HG03378 (cell line): Measurements from ENCODE around the gene PCDHAC1.
"Not testable (repeated sequence)": the region's sequence is repeated elsewhere in the genome, so short reads cannot be mapped to it uniquely, and the experiment has no call there.

ENCODE experiments used
- ATAC-seq: cut with Tn5 transposase; IDR thresholded peaks from one replicate; pipeline ENCODE4 v1.9.1; 2021; ENCODE audit warnings: mild to moderate bottlenecking, moderate library complexity; ENCODE audit not compliant: unreplicated experiment

PCDHAC1 gene

GRCh38 chr5:140925806-140926442 is at the start of gene PCDHAC1:
TSS of gene PCDHAC1 (plus strand) at chr5:140926299. CDS start at chr5:140926893, 594 bp downstream.
- no peak for ATAC-seq

- ATAC-seq, result not testable (repeated sequence)
Measured at GRCh38 chr5:140876541-140877261, 49.4 kb upstream of the PCDHAC1 start.

GRCh38 chr5:140877262-140877581 is 48.9 kb upstream of the PCDHAC1 start:
- no peak for ATAC-seq

DNA sequence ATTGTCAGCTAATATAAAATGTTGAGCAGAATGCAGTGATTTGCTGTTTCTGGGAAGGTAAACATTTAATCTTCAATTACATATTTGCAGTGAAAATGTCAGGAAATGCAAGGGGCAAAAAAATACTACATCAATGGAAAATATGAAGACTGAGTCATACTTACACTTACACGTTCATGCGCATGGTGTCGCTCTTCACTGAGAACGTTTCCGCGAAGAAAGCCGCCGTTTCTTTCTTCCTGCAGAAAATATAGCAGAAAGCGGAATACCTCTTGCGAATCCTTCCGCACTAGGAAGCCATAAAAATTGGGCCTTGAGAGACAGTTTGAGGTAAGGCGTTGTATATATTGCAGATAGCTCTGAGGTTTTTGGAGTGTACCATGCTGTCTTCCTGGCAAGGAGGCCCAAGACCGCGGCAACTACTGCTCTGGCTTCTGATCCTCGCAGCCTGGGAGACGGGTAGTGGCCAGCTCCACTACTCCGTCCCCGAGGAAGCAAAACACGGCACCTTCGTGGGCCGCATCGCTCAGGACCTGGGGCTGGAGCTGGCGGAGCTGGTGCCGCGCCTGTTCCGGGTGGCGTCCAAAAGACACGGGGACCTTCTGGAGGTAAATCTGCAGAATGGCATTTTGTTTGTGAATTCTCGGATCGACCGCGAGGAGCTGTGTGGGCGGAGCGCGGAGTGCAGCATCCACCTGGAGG is 44.1 kb upstream of the PCDHAC1 start, which contains the start of gene PCDHA13:
PCDHA13 (plus strand) TSS at position 236 of the 702 bp plus-strand sequence; CDS start at position 381, 145 bp downstream.
- no peak for ATAC-seq

GRCh38 chr5:140882591-140882899 is 43.6 kb upstream of the PCDHAC1 start:
- ATAC-seq, result no peak

GRCh38 chr5:140883373-140883772 is 42.7 kb upstream of the PCDHAC1 start:
- no peak for ATAC-seq

DNA sequence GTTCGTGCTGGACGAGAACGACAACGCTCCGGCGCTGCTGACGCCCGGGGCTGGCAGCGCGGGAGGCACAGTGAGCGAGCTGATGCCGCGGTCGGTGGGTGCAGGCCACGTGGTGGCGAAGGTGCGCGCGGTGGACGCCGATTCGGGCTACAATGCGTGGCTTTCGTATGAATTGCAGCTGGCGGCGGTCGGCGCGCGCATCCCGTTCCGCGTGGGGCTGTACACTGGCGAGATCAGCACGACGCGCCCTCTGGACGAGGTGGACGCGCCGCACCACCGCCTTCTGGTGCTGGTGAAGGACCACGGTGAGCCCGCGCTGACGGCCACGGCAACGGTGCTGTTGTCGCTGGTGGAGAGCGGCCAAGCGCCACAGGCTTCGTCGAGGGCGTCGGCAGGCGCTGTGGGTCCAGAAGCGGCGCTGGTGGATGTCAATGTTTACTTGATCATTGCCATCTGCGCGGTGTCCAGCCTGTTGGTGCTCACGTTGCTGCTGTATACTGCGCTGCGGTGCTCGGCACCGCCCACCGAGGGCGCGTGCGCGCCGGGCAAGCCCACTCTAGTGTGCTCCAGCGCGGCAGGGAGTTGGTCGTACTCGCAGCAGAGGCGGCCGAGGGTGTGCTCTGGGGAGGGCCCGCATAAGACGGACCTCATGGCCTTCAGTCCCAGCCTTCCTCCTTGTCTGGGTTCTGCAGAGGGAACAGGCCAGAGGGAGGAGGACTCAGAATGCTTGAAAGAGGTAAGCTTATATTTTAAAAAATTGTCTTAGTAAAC is 42.0 kb upstream of the PCDHAC1 start:
- no peak for ATAC-seq

DNA sequence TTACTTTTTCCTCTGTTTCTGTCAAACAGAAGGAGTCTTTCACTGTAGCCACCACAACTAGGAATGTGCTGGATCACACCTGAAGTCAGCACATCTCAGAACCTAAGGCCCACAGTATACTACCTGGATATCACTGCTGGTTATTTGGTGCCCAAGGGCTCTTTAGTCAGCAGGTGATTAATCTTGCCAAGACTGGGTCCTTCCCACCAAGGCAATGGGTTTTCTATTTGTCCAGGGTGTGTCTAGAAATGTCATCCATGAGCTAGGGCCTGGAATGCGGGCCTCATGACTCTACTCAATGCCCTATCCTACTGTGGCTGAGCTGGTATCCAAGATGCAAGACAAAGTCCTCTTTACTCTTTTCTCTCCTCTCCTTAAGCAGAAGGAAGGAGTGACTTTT is 9.8 kb upstream of the PCDHAC1 start:
- no peak for ATAC-seq

GRCh38 chr5:140923601-140924000 is 2.5 kb upstream of the PCDHAC1 start:
- no peak for ATAC-seq

DNA sequence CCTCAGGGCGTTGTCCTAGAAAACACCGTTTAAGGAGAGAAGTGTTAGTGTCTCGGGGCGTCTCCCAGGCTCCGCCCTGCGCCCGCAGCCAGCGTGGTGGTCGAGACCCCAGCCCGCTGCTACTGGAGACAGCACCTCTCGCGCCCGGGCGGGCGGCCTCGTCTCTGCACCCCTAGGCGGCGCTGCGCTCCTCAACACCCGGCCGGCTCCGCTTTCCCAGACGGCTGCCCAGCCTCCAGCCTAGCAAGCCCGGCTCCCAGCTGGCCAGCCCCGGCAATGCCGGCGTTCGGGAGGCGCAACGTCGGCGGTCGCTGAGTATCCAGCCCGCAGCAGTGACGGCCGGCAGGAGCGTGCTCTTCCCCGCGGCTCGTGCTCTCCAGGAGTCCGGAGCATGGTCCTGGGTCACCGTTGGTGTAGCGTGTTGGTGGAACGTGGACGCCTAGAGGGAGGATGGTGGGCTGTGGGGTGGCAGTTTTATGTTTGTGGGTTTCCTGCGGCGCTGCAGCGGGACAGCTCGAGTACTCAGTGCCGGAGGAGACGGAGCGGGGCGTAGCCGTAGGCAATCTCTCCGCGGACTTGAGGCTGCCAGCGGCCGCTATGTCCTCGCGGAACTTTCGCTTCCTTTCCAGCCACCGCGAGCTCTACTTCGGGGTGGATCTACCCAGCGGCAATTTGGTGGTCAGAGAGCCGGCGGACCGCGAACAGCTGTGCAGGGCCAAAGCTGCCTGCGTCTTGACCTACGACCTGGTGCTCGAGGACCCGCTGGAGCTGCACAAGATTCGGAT is 536 bp downstream of the PCDHAC1 start:
- ATAC-seq, result no peak

DNA sequence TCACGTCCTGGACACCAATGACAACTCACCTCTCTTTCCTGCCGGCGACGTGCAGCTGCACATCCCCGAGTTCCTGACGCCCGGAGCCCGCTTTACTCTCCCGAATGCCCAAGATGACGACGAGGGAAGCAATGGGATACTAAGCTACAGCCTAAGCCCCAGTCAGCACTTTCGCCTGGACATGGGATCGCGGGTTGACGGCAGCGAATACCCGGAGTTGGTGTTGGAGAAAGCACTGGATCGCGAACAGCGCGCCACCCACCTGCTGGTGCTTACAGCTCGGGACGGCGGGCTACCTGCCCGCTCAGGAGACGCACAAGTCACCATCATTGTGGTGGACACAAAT is 1.1 kb downstream of the PCDHAC1 start:
- ATAC-seq, result no peak

DNA sequence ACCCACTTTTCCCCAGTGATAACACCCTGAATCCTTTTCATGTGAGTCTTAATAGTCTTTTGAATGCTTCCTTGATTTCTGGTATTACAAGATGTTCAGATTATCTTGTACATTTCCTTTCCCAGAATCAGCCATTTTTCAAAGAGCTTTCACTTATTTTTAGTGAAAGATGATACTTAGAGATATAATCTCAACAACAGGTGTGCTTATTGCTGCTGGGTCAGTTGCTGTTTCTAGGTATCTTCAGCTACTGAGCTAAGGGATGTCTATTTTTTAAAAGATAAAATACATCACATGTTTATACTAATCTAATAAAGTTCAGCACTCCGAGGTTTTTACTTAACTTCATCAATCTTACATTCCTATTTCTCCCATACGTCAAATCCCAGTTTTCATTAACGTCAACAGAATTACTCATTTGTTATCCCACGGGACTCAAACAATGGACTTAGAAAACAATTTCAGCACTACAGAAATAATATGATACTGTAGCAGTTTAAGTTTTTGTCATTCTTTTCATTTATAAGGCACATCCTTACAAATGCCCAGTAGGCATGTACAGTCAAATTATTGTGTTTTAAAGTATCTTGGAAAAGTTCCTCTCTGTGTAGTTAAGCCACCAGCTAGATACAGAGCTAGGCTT is 9.0 kb downstream of the PCDHAC1 start:
- ATAC-seq, result no peak

- ATAC-seq, result no peak
Measured at GRCh38 chr5:140946578-140946977, 20.5 kb downstream of the PCDHAC1 start.

GRCh38 chr5:140951636-140952035 is 25.5 kb downstream of the PCDHAC1 start:
- ATAC-seq, result no peak

DNA sequence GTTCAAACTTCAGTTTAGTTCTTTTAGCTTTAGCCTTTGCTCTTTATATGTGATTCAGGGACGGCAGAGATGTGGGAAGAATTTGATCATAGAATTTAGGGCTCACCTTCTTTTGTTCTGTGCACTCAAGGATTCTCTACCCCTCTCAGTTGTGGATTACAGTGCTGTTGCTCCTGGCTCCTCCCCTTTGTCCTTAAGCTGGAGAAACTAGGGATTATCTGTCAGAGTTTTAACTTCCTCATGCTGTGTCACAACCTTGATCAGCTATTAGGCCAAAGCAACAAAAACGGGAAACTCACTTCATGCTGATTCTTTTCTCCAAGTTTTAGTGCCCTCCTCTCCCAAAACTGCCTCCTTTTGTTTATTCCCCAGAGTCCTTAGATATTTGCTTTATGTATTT is 27.1 kb downstream of the PCDHAC1 start:
- no peak for ATAC-seq

GRCh38 chr5:140962190-140962589 is 36.1 kb downstream of the PCDHAC1 start:
- no peak for ATAC-seq

DNA sequence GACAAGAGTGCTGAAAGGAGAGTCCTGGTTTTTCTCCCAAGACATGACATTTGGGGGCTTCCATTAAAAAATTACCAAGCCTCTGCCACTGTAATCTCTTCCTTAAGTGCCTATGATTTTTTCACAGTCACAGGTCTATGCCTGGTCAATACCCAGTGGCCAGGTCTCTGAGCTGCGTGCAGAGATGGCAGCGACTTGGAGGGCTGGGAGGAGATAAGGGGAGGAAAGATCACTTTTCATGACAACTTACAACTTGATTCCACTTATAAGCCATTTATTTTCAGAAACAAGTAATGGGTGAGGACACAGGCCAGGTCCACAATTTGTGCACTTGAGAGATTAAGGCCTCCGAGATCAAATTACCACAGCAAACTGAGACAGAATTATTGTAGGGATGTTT is 38.3 kb downstream of the PCDHAC1 start:
- ATAC-seq, result no peak

GRCh38 chr5:140965905-140966292 is 39.8 kb downstream of the PCDHAC1 start:
- no peak for ATAC-seq

- no peak for ATAC-seq
Measured at GRCh38 chr5:140966293-140967225, 40.5 kb downstream of the PCDHAC1 start, which contains the start of gene PCDHAC2. TSS of gene PCDHAC2 (plus strand) at chr5:140966476. CDS start at chr5:140966767, 291 bp downstream.
